OCI-LY3 (cell line): ENCODE measurements around the gene DHX36.

Experiments used
- H2AFZ ChIP-seq: fragments of 200-600, 300-600 bp; shearing (Covaris generic); 2 replicates; pipeline ENCODE4 v1.6.0; 2014; ENCODE audit warnings: antibody characterized with exemption, low read depth, low read length
- H3K27ac ChIP-seq: fragments of 200-600, 300-600 bp; sonication (generic); 2 replicates; pipeline ENCODE4 v1.5.1; 2014; ENCODE audit warnings: mild to moderate bottlenecking, low read length, moderate library complexity, mixed read lengths
- H3K27me3 ChIP-seq: fragments of 200-600, 300-600 bp; sonication (generic); 2 replicates; pipeline ENCODE4 v1.6.1; 2014; ENCODE audit warnings: low read depth, low read length, mixed read lengths
- H3K36me3 ChIP-seq: fragments of 200-600, 300-600 bp; sonication (generic); replicated peaks from 2 replicates; pipeline ENCODE3; 2014; ENCODE audit warnings: low read depth, low read length, mixed read lengths
- H3K4me1 ChIP-seq: fragments of 300-600, 200-600 bp; sonication (generic); 2 replicates; pipeline ENCODE4 v1.6.1; 2014; ENCODE audit warnings: low read length, mixed read lengths
- H3K4me2 ChIP-seq: fragments of 200-600, 300-600 bp; sonication (generic); 2 replicates; pipeline ENCODE4 v1.6.1; 2014; ENCODE audit warnings: low read length, mixed read lengths
- H3K4me3 ChIP-seq: fragments of 300-600, 200-600 bp; sonication (generic); 2 replicates; pipeline ENCODE4 v1.5.1; 2014; ENCODE audit warnings: antibody characterized with exemption, mild to moderate bottlenecking, low read length, moderate library complexity
- H3K79me2 ChIP-seq: fragments of 300-600, 200-600 bp; shearing (Covaris generic); 2 replicates; pipeline ENCODE4 v1.6.1; 2014; ENCODE audit warnings: mild to moderate bottlenecking, low read length, mixed read lengths
- H3K9ac ChIP-seq: fragments of 300-600, 200-600 bp; shearing (Covaris generic); 2 replicates; pipeline ENCODE4 v1.6.0; 2014; ENCODE audit warnings: mild to moderate bottlenecking, low read length, moderate library complexity
- H3K9me3 ChIP-seq: fragments of 200-600, 300-600 bp; shearing (Covaris generic); 2 replicates; pipeline ENCODE4 v1.6.1; 2014; ENCODE audit warnings: low read length, mixed read lengths; ENCODE audit not compliant: insufficient read depth
- H4K20me1 ChIP-seq: fragments of 200-600, 300-600 bp; sonication (generic); 2 replicates; pipeline ENCODE4 v1.6.1; 2016; ENCODE audit warnings: low read length, mixed read lengths; ENCODE audit not compliant: insufficient read depth
- CTCF ChIP-seq: fragments of 200-600, 300-600 bp; sonication (generic); IDR thresholded peaks from 2 replicates; pipeline ENCODE4 v1.5.1; 2014; ENCODE audit warnings: antibody characterized with exemption, low read length, low read depth
- EZH2phosphoT487 ChIP-seq: fragments of 200-600 bp; shearing (Covaris generic); IDR thresholded peaks from 2 replicates; pipeline ENCODE4 v1.6.1; 2018; ENCODE audit warnings: antibody characterized with exemption, mixed run types, low read depth

Gene DHX36

GRCh38 chr3:154240235-154240634, 84.1 kb downstream of the DHX36 start:
- Histone ChIP-seq H3K9ac (no peak overlapping the region), H3K4me3 (no peak overlapping the region)

GRCh38 chr3:154236331-154236730, 88.0 kb downstream of the DHX36 start:
- Histone ChIP-seq H3K9ac (no peak overlapping the region), H2AFZ (no peak overlapping the region), H3K36me3 (no peaks in the 10 kb centered on the region), H3K4me3 (no peak overlapping the region), H4K20me1 (no peaks in the 10 kb centered on the region), H3K79me2 (no peaks in the 10 kb centered on the region), H3K27me3 (no peaks in the 10 kb centered on the region), H3K27ac (no peak overlapping the region), H3K4me1 (no peaks in the 10 kb centered on the region), H3K4me2 (no peak overlapping the region), H3K9me3 (no peaks in the 10 kb centered on the region)
- TF ChIP-seq EZH2phosphoT487: no peak
- TF ChIP-seq CTCF: no peak

More at GRCh38 chr3:154240235-154240634, 84.1 kb downstream of the DHX36 start:
- Histone ChIP-seq H3K27me3 (no peaks in the 10 kb centered on the region), H3K4me1 (no peaks in the 10 kb centered on the region), H4K20me1 (no peaks in the 10 kb centered on the region), H3K36me3 (no peaks in the 10 kb centered on the region), H3K4me2 (no peak overlapping the region), H3K9me3 (no peaks in the 10 kb centered on the region), H3K79me2 (no peaks in the 10 kb centered on the region), H3K27ac (no peak overlapping the region), H2AFZ (no peak overlapping the region)
- no peak for TF ChIP-seq EZH2phosphoT487
- no peak for TF ChIP-seq CTCF

- Histone ChIP-seq H4K20me1 (no peaks in the 10 kb centered on the region), H3K4me1 (no peaks in the 10 kb centered on the region), H3K27me3 (no peaks in the 10 kb centered on the region), H3K9me3 (no peaks in the 10 kb centered on the region), H3K27ac (no peak overlapping the region), H3K4me3 (no peak overlapping the region), H3K79me2 (no peaks in the 10 kb centered on the region), H3K36me3 (no peaks in the 10 kb centered on the region), H3K4me2 (no peak overlapping the region), H3K9ac (no peak overlapping the region), H2AFZ (no peak overlapping the region)
- TF ChIP-seq EZH2phosphoT487 (no peak), CTCF (no peak)
These were observed 89.0 kb downstream of the DHX36 start for GRCh38 chr3:154235330-154235729.

GRCh38 chr3:154229217-154229590, 95.1 kb downstream of the DHX36 start:
- H2AFZ ChIP-seq: no peak overlapping the region
- H3K79me2 ChIP-seq: no peaks in the 10 kb centered on the region
- H3K27ac ChIP-seq: no peak overlapping the region

More at GRCh38 chr3:154229217-154229590, 95.1 kb downstream of the DHX36 start:
- TF ChIP-seq EZH2phosphoT487: no peak
- H3K4me1 ChIP-seq: no peaks in the 10 kb centered on the region
- H3K9me3 ChIP-seq: no peaks in the 10 kb centered on the region
- H3K36me3 ChIP-seq: no peaks in the 10 kb centered on the region
- H3K4me2 ChIP-seq: no peak overlapping the region
- H3K4me3 ChIP-seq: no peak overlapping the region
- no peaks in the 10 kb centered on the region for H3K27me3 ChIP-seq
- no peaks in the 10 kb centered on the region for H4K20me1 ChIP-seq
- no peak overlapping the region for H3K9ac ChIP-seq
